IMR-90 (cell line): ENCODE data around the gene TSC2. TPM values are rescaled to one million over a fixed set of nuclear protein-coding genes. Genes with fewer than 3 reads are reported as not detected.

ENCODE experiments used
- ATAC-seq: fragments of 200-7000 bp; cut with Tn5 transposase; 2 replicates; pipeline ENCODE4 v1.9.1; 2020; ENCODE audit warnings: low read depth, mild to moderate bottlenecking, moderate library complexity
- BruUV-seq: library from RNA; stranded (reverse); fragments of 400-500 nt; replicated peaks from 2 replicates; lab custom pipeline; 2021; lab: Mats Ljungman, UMichigan
- CTCF ChIA-PET: fragments of 300-600 bp; formaldehyde crosslinking; extraction: SDS; loops from one replicate; lab custom pipeline; 2021; ENCODE audit warnings: antibody characterized with exemption; lab: Yijun Ruan, JAX
- POLR2A ChIA-PET: fragments of 300-600 bp; sonication (Branson Sonifier 250); formaldehyde crosslinking; loops from one replicate; lab custom pipeline; 2022; ENCODE audit warnings: antibody characterized with exemption; ENCODE audit not compliant: unreplicated experiment; lab: Charles Lee
- DNase-seq: peaks from one replicate; pipeline ENCODE4 v3.0.0; 2013
- H2AFZ ChIP-seq: replicated peaks from 2 replicates; pipeline ENCODE3; 2013; ENCODE audit warnings: low read length, mild to moderate bottlenecking; ENCODE audit not compliant: poor library complexity
- H2AK5ac ChIP-seq: 2 replicates; pipeline ENCODE4 v1.6.1; 2013; ENCODE audit warnings: low read depth, low read length, inconsistent platforms
- H2AK9ac ChIP-seq: replicated peaks from 2 replicates; pipeline ENCODE3; 2013; ENCODE audit warnings: mild to moderate bottlenecking, low read depth, low read length, moderate library complexity; ENCODE audit not compliant: poor library complexity
- H2BK120ac ChIP-seq: 2 replicates; pipeline ENCODE4 v1.6.1; 2013; ENCODE audit warnings: low read depth, low read length, inconsistent platforms
- H2BK15ac ChIP-seq: 3 replicates; pipeline ENCODE4 v1.6.1; 2013; ENCODE audit warnings: low read depth, low read length, inconsistent platforms
- H2BK20ac ChIP-seq: 2 replicates; pipeline ENCODE4 v1.6.1; 2013; ENCODE audit warnings: low read depth, mild to moderate bottlenecking, inconsistent platforms, low read length, moderate library complexity
- H2BK5ac ChIP-seq: 2 replicates; pipeline ENCODE4 v1.6.1; 2013; ENCODE audit warnings: mild to moderate bottlenecking, low read depth, low read length, inconsistent platforms; ENCODE audit not compliant: poor library complexity, severe bottlenecking
- H3K14ac ChIP-seq: replicated peaks from 2 replicates; pipeline ENCODE4 v1.6.1; 2013; ENCODE audit warnings: low read depth, low read length, inconsistent platforms
- H3K18ac ChIP-seq: 2 replicates; pipeline ENCODE4 v1.6.1; 2013; ENCODE audit warnings: low read depth, low read length, control low read depth
- H3K23ac ChIP-seq: 2 replicates; pipeline ENCODE4 v1.6.1; 2013; ENCODE audit warnings: low read depth, low read length, inconsistent platforms
- H3K27ac ChIP-seq: 2 replicates; pipeline ENCODE4 v1.5.1; 2013; ENCODE audit warnings: mild to moderate bottlenecking, control low read depth, low read length; ENCODE audit not compliant: insufficient read depth
- H3K27me3 ChIP-seq: 2 replicates; pipeline ENCODE4 v1.6.1; 2013; ENCODE audit warnings: low read length; ENCODE audit not compliant: control insufficient read depth, insufficient read depth
- H3K36me3 ChIP-seq: 2 replicates; pipeline ENCODE4 v1.6.1; 2013; ENCODE audit warnings: low read length, mixed read lengths; ENCODE audit not compliant: control insufficient read depth, insufficient read depth
- H3K4ac ChIP-seq: 2 replicates; pipeline ENCODE4 v1.6.1; 2013; ENCODE audit warnings: low read depth, low read length, inconsistent platforms
- H3K4me1 ChIP-seq: 2 replicates; pipeline ENCODE4 v1.6.1; 2013; ENCODE audit warnings: low read length, mixed read lengths; ENCODE audit not compliant: control insufficient read depth, insufficient read depth
- H3K4me2 ChIP-seq: 2 replicates; pipeline ENCODE4 v1.6.1; 2013; ENCODE audit warnings: low read depth, mild to moderate bottlenecking, control low read depth, low read length, moderate library complexity
- H3K4me3 ChIP-seq: 2 replicates; pipeline ENCODE4 v1.5.1; 2013; ENCODE audit warnings: low read depth, mild to moderate bottlenecking, control low read depth, low read length, moderate library complexity; ENCODE audit not compliant: insufficient read depth
- H3K56ac ChIP-seq: 2 replicates; pipeline ENCODE4 v1.6.1; 2013; ENCODE audit warnings: low read length, inconsistent platforms; ENCODE audit not compliant: insufficient read depth; ENCODE audit errors: extremely low read depth
- H3K79me1 ChIP-seq, 2 experiments: 2 replicates each; pipeline ENCODE4 v1.6.1; 2013; ENCODE audit warnings: low read length in 2 of 2, inconsistent platforms in 1 of 2, low read depth in 1 of 2
- H3K9ac ChIP-seq: 2 replicates; pipeline ENCODE4 v1.6.1; 2013; ENCODE audit warnings: low read depth, low read length, control low read depth
- H3K9me1 ChIP-seq: 2 replicates; pipeline ENCODE4 v1.6.1; 2013; ENCODE audit warnings: low read length, inconsistent platforms; ENCODE audit not compliant: insufficient read depth
- H3K9me3 ChIP-seq: 2 replicates; pipeline ENCODE4 v1.6.1; 2013; ENCODE audit warnings: low read length; ENCODE audit not compliant: control insufficient read depth, insufficient read depth
- H4K20me1 ChIP-seq: 2 replicates; pipeline ENCODE4 v1.6.1; 2013; ENCODE audit warnings: low read length, inconsistent platforms; ENCODE audit not compliant: insufficient read depth
- H4K5ac ChIP-seq: 2 replicates; pipeline ENCODE4 v1.6.1; 2013; ENCODE audit warnings: mild to moderate bottlenecking, low read depth, low read length, control low read depth
- H4K8ac ChIP-seq, 2 experiments: 2 replicates each; pipeline ENCODE4 v1.6.1; 2013; ENCODE audit warnings: low read depth in 2 of 2, low read length in 2 of 2, control low read depth in 1 of 2, inconsistent platforms in 1 of 2
- H4K91ac ChIP-seq: 2 replicates; pipeline ENCODE4 v1.6.1; 2013; ENCODE audit warnings: low read depth, low read length, inconsistent platforms; ENCODE audit not compliant: insufficient read depth
- CEBPB ChIP-seq: IDR thresholded peaks from 2 replicates; pipeline ENCODE4 v1.6.1; 2012; ENCODE audit warnings: low read depth, low read length, improper control_type of control experiment
- CTCF ChIP-seq: conservative IDR thresholded peaks from 2 replicates; pipeline ENCODE4 v1.5.1; 2012; ENCODE audit warnings: mild to moderate bottlenecking, low read depth, low read length, improper control_type of control experiment
- FOS ChIP-seq: fragments of 150-350 bp; IDR thresholded peaks from 2 replicates; pipeline ENCODE4 v1.6.1; 2016; ENCODE audit warnings: low read depth, low read length
- MAFK ChIP-seq: IDR thresholded peaks from 2 replicates; pipeline ENCODE4 v1.6.1; 2012; ENCODE audit warnings: low read depth, low read length, improper control_type of control experiment
- MAZ ChIP-seq: IDR thresholded peaks from 2 replicates; pipeline ENCODE4 v1.6.1; 2012; ENCODE audit warnings: low read depth, mild to moderate bottlenecking, low read length, improper control_type of control experiment, moderate library complexity, borderline replicate concordance
- MXI1 ChIP-seq: IDR thresholded peaks from 2 replicates; pipeline ENCODE4 v1.6.1; 2012; ENCODE audit warnings: low read depth, mild to moderate bottlenecking, low read length, moderate library complexity, borderline replicate concordance
- NFE2L2 ChIP-seq: fragments of 150-350 bp; IDR thresholded peaks from 2 replicates; pipeline ENCODE4 v1.6.1; 2016; ENCODE audit warnings: low read depth, mild to moderate bottlenecking, low read length
- POLR2A ChIP-seq: IDR thresholded peaks from 2 replicates; pipeline ENCODE4 v1.6.1; 2012; ENCODE audit warnings: mild to moderate bottlenecking, low read depth, low read length
- RAD21 ChIP-seq: IDR thresholded peaks from 2 replicates; pipeline ENCODE4 v1.6.1; 2012; ENCODE audit warnings: low read length, improper control_type of control experiment
- RCOR1 ChIP-seq: IDR thresholded peaks from 2 replicates; pipeline ENCODE4 v1.6.1; 2012; ENCODE audit warnings: mild to moderate bottlenecking, low read length, improper control_type of control experiment; ENCODE audit not compliant: insufficient replicate concordance
- SMC3 ChIP-seq: fragments of 150-350 bp; IDR thresholded peaks from 2 replicates; pipeline ENCODE4 v1.6.1; 2016; ENCODE audit warnings: low read depth, mild to moderate bottlenecking, antibody characterized with exemption, low read length, moderate library complexity
- WGBS, 2 experiments: methylation state at CpG; one replicate each; pipeline versions ENCODE4 v1.1.5 to v1.1.7; 2013; ENCODE audit warnings: missing lambda C conversion rate in 2 of 2; ENCODE audit not compliant: insufficient read length in 1 of 2; ENCODE audit errors: extremely low coverage in 2 of 2; 5-methylcytosine and 5-hydroxymethylcytosine counted together
- dilution Hi-C: fragments of 300-500 bp; cut with HindIII; formaldehyde crosslinking; loops from one replicate; pipeline ENCODE4 v1.14.3; 2018; ENCODE audit warnings: low sequenced_read_pairs; ENCODE audit not compliant: unreplicated experiment
- in situ Hi-C: fragments of 300-500 bp; cut with MboI; formaldehyde crosslinking; loops from 3 replicates; pipeline ENCODE4 v1.14.3; 2019; ENCODE audit warnings: low sequenced_read_pairs, inconsistent platforms, mixed read lengths
- intact Hi-C: fragments of 100-400 bp; cut with micrococcal nuclease; formaldehyde crosslinking; loops from 2 replicates; pipeline ENCODE4 v1.10.0; 2022
- polyA plus RNA-seq, 3 experiments: library from polyadenylated mRNA; depleted of rRNA; stranded (reverse); fragments of >200 nt; gene quantifications; 2 replicates each; pipeline ENCODE4 v1.2.3, GENCODE V29; 2012; ENCODE audit warnings: low replicate concordance in 1 of 3
- total RNA-seq: library from RNA; depleted of rRNA; stranded (reverse); fragments of >200 nt; gene quantifications from 2 replicates; pipeline ENCODE4 v1.2.3, GENCODE V29; 2012

Gene TSC2
- total and polyA plus RNA-seq, 2 of the 4 experiments (the other 2 are of a cell fraction), result 31.4 to 88.6 TPM

GRCh38 chr16:2003827-2004641 is 43.8 kb upstream of the TSC2 start (continued):
- peak; percentile 71 for TF ChIP-seq MXI1
- peak; percentile 61; the same call in 1 of the 2 replicates for TF ChIP-seq MAZ

GRCh38 chr16:2004795-2005517 is 42.8 kb upstream of the TSC2 start:
- Histone ChIP-seq H3K4me2 (no peak overlapping the region), H2BK5ac (no peak overlapping the region), H3K18ac (no peak overlapping the region), H4K91ac (no peak overlapping the region), H3K4me3 (no peak overlapping the region), H3K36me3 (peaks cover 41% of the 10 kb centered on the region), H3K9ac (no peak overlapping the region), H2AFZ (peak overlapping the region; percentile 15), H3K4me1 (peaks cover 21% of the 10 kb centered on the region), H4K8ac (no peak overlapping the region), H4K5ac (no peak overlapping the region), H3K79me1 (peaks cover 12 to 86% of the 10 kb centered on the region in 2 experiments; a peak in 3 of 4 replicates), H2BK120ac (no peak overlapping the region), H3K9me1 (peaks cover 8% of the 10 kb centered on the region; the same call in 1 of the 2 replicates), H3K56ac (no peak overlapping the region), H2AK9ac (peak overlapping the region; percentile 68), H2BK15ac (no peak overlapping the region), H3K23ac (no peak overlapping the region), H3K14ac (no peak overlapping the region), H3K4ac (no peak overlapping the region; the same call in 1 of the 2 replicates), H3K27me3 (no peaks in the 10 kb centered on the region), H2BK20ac (no peak overlapping the region), H3K27ac (no peak overlapping the region), H3K9me3 (no peaks in the 10 kb centered on the region), H2AK5ac (no peak overlapping the region), H4K20me1 (peaks cover 79% of the 10 kb centered on the region)
- TF ChIP-seq RAD21 (no peak), FOS (no peak), MAZ (no peak), MAFK (no peak), CTCF (no peak), POLR2A (no peak), SMC3 (no peak), RCOR1 (no peak), NFE2L2 (no peak), CEBPB (no peak)
- in situ Hi-C loops (no loop called here), dilution Hi-C loops (no loop called here), intact Hi-C loops (loop anchor here (5.0 kb wide), 1 partner anchor 137 kb away; no protein-coding TSS in a partner anchor)
- DNase-seq (no peak), ATAC-seq (no peak)
- WGBS, 2 experiments, result 93% methylated on average over 15 of the region's 34 CpGs; no CpG with 5 or more reads in 1 of the 2 experiments
- CTCF ChIA-PET, result interaction anchor here (1.3 to 1.7 kb wide), 2 partner anchors 9 to 23 kb away, joined by 5 to 8 read pairs; no protein-coding TSS in a partner anchor
- POLR2A ChIA-PET, result no interaction called here
- BruUV-seq, result no TSS peak
